Neural crest cell (in vitro differentiated cells): ENCODE measurements around the gene ADRA2B. TPM values are rescaled to one million over a fixed set of nuclear protein-coding genes. Genes with fewer than 3 reads are reported as not detected.

Experiments used
- DNase-seq: peaks from one replicate; pipeline ENCODE4 v3.0.0; 2021; ENCODE audit warnings: low read depth, mixed read lengths, low spot score
- H3K27ac Mint-ChIP-seq: one replicate; pipeline ENCODE4 v1.8.0; 2021; ENCODE audit warnings: mild to moderate bottlenecking, mixed read lengths; ENCODE audit not compliant: unreplicated experiment
- H3K27me3 Mint-ChIP-seq: 2 replicates; pipeline ENCODE4 v1.8.0; 2021; ENCODE audit warnings: low read depth, mild to moderate bottlenecking, mixed read lengths
- H3K36me3 Mint-ChIP-seq: 2 replicates; pipeline ENCODE4 v1.8.0; 2021; ENCODE audit warnings: low read depth, mild to moderate bottlenecking, mixed read lengths
- H3K4me1 Mint-ChIP-seq: 2 replicates; pipeline ENCODE4 v1.8.0; 2021; ENCODE audit warnings: mixed read lengths
- H3K4me3 Mint-ChIP-seq: one replicate; pipeline ENCODE4 v1.8.0; 2021; ENCODE audit warnings: mild to moderate bottlenecking, mixed read lengths
- H3K9me3 Mint-ChIP-seq: 2 replicates; pipeline ENCODE4 v1.8.0; 2021; ENCODE audit warnings: mixed read lengths
- total RNA-seq: library from RNA; stranded (reverse); gene quantifications from 2 replicates; pipeline ENCODE4 v1.2.1, GENCODE V29; 2021
- TF ChIP-seq, protein P1 (sequence below): fragments of 200-600 bp; sonication (generic); conservative IDR thresholded peaks from 2 replicates; pipeline ENCODE4 v1.5.0; 2021; ENCODE audit warnings: antibody characterized with exemption, mild to moderate bottlenecking

The ADRA2B gene
- total RNA-seq, 1 donor from 2014 or later, result 0.79 TPM

DNA sequence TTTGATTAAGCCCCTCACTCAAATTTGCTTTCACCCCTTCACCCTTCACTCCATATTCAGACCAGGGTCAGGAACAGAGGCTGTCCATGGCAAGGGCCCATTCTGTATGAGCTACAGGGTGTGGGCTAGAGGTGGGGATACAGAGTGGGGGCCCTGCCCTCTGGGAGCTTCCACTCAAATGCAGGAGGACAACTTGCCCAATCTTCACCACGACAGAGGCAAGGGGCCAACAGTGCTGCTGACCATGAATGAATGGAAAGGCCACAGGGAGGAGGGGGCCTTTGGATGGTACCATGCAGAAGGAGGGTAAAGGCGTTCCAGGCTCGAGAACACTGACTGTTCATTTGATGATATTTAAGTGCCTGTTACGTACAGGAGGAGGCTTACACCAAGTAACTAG lies 22.8 kb downstream of the ADRA2B start:
- no peak overlapping the region for H3K27ac Mint-ChIP-seq

DNA sequence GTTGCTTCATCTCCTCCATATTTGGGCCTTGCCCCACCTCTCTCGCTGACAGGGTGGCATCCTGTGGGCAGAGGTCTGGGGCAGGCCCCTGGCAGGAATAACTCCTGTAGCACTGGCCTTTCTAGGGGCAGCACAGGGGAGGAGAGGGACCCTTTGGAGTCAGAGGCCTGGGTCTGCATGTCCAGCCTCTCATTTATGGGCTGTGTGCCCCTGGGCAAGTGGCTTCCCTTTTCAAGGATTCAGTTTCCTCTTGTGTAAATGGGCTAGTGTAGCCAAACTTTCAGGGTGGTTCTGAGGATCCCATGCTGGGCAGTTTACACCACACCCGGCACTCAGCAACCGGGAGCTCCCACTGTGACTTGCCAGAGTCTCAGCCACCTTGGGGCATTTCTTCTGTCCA lies 23.4 kb downstream of the ADRA2B start:
- Mint-ChIP-seq H3K27ac (no peak overlapping the region), H3K36me3 (no peaks in the 10 kb centered on the region), H3K9me3 (no peaks in the 10 kb centered on the region), H3K4me1 (peaks cover 9% of the 10 kb centered on the region), H3K4me3 (no peak overlapping the region), H3K27me3 (no peaks in the 10 kb centered on the region)
- no peak for DNase-seq
- TF ChIP-seq, protein P1, sequence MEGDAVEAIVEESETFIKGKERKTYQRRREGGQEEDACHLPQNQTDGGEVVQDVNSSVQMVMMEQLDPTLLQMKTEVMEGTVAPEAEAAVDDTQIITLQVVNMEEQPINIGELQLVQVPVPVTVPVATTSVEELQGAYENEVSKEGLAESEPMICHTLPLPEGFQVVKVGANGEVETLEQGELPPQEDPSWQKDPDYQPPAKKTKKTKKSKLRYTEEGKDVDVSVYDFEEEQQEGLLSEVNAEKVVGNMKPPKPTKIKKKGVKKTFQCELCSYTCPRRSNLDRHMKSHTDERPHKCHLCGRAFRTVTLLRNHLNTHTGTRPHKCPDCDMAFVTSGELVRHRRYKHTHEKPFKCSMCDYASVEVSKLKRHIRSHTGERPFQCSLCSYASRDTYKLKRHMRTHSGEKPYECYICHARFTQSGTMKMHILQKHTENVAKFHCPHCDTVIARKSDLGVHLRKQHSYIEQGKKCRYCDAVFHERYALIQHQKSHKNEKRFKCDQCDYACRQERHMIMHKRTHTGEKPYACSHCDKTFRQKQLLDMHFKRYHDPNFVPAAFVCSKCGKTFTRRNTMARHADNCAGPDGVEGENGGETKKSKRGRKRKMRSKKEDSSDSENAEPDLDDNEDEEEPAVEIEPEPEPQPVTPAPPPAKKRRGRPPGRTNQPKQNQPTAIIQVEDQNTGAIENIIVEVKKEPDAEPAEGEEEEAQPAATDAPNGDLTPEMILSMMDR, result no peak

More for the DNA sequence above, 22.8 kb downstream of the ADRA2B start:
- TF ChIP-seq, protein P1, result no peak
- Mint-ChIP-seq H3K27me3 (no peaks in the 10 kb centered on the region), H3K36me3 (no peaks in the 10 kb centered on the region), H3K4me3 (no peak overlapping the region), H3K4me1 (peaks cover 9% of the 10 kb centered on the region), H3K9me3 (no peaks in the 10 kb centered on the region)
- no peak for DNase-seq

DNA sequence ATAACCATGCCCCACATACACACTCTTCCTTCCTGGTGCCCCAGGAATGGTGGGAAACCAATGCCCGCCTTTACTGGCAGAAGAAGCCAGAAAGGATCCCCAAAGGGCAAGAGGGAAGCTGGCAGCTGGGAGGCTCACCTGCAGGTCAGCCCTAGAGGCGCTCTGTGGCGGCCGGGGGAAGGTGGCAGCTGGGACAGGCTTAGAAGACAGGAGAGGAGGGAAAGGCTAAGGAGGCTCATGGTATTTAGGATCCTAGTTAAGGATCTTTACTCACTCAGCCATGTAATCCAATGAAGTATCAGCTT lies 23.8 kb downstream of the ADRA2B start:
- H3K27me3 Mint-ChIP-seq, result no peaks in the 10 kb centered on the region
- H3K9me3 Mint-ChIP-seq, result no peaks in the 10 kb centered on the region
- TF ChIP-seq, protein P1, result no peak
- H3K27ac Mint-ChIP-seq, result peak overlapping the region; percentile 62
- no peak for DNase-seq
- no peak overlapping the region for H3K4me3 Mint-ChIP-seq
- H3K4me1 Mint-ChIP-seq, result peaks cover 9% of the 10 kb centered on the region
- H3K36me3 Mint-ChIP-seq, result no peaks in the 10 kb centered on the region

DNA sequence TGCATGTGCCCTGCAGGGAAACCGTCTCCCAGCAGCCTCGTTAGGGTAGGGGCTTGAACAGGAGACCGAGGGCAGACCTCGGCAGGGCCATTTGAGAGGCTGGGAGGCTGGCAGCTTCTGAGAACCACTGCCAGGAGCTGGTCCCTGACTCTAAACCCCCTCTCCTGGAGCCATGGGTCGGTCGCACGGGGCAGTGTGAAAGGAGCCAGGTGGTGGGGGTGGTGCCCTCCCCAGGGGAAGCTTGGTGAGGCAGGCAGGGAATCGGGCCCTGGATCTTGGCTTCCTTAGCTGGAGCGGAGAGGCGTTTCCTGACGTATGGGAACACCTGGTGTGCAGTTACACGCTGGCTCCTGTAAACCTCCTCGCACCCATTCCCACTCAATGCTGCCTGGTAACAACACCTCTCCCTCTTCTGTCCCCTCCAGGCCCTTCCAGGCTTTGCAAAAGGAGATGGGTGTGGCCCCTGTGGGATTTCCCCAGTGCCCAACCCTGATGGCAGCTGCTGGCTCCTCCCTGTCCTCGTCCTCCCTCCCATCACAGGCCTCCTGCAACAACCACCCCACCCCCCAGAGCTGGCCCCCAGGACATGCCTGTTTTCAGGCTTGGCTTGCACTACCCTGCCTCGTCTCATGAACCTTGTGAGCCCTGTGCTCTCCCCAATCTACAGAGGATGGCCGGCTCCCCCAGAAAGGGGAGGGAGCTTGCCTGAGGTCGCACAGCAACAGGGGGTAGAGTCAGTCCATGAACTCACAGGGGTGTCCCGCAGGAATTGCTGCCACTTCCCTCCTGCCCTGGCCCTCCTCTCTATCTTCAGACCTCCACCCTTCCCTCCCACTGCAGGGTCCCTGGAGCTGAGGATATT lies 24.4 kb downstream of the ADRA2B start:
- Mint-ChIP-seq H3K36me3 (no peaks in the 10 kb centered on the region), H3K27ac (peak overlapping the region; percentile 62), H3K27me3 (no peaks in the 10 kb centered on the region), H3K4me1 (peaks cover 9% of the 10 kb centered on the region), H3K9me3 (no peaks in the 10 kb centered on the region), H3K4me3 (no peak overlapping the region)
- no peak for DNase-seq
- TF ChIP-seq, protein P1, result no peak

DNA sequence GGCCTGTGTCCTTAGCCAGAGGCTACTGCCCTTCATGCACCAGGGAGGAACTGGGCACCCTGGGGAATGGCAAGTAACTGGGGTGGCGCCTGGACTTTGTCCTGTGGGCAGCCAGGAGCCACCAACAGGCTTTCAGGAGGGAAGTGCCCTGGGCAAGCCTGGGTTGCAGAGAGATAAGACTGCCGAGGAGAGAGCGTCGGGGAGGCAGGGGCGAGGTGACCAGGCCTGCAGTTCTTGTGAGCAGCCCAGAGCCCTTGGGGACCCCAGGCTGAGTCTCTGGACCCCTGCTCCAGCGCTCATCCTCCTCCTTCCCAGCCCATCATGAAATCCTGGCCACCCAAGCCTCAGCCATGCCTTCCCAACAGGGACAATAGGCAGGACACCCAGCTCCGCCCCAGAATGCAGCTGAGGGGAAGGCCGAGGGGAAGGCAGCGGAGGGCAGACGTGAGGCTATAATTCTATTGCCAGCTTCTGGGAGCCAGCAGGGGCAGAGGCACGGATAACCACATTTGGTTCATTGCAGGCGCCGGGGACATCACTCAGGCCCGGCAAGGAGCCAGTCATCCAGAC lies 25.1 kb downstream of the ADRA2B start:
- Mint-ChIP-seq H3K4me3 (no peak overlapping the region), H3K9me3 (no peaks in the 10 kb centered on the region), H3K27me3 (no peaks in the 10 kb centered on the region), H3K27ac (no peak overlapping the region), H3K36me3 (no peaks in the 10 kb centered on the region), H3K4me1 (peaks cover 9% of the 10 kb centered on the region)
- no peak for DNase-seq
- TF ChIP-seq, protein P1, result no peak
